Natural killer cell (primary cell): ENCODE results near the gene PDRG1. TPM values are rescaled to one million over a fixed set of nuclear protein-coding genes. Genes with fewer than 3 reads are reported as not detected.

Source experiments
- ATAC-seq, 3 donors: fragments of 150-1000 bp in 2 of 3; fragments of 200-7000 bp in 1 of 3; cut with Tn5 transposase; 1 replicate in 1 of 3; 2 replicates in 2 of 3; pipeline ENCODE4 v1.10.0; 2021; ENCODE audit warnings: mild to moderate bottlenecking in 2 of 3, moderate library complexity in 2 of 3
- DNase-seq, 2 donors: peaks; one replicate each; pipeline versions ENCODE4 v3.0.0 to v3.0.0-alpha.2; 2013 to 2021; ENCODE audit warnings: mixed read lengths in 1 of 2
- H3K27ac ChIP-seq: one replicate; pipeline ENCODE4 v1.5.1; 2013; ENCODE audit warnings: mild to moderate bottlenecking, low read length
- H3K27me3 ChIP-seq: one replicate; pipeline ENCODE4 v1.6.1; 2013; ENCODE audit warnings: low read length; ENCODE audit not compliant: control insufficient read depth, insufficient read depth
- H3K36me3 ChIP-seq: one replicate; pipeline ENCODE4 v1.6.1; 2013; ENCODE audit warnings: low read length; ENCODE audit not compliant: control insufficient read depth, insufficient read depth
- H3K4me1 ChIP-seq: one replicate; pipeline ENCODE4 v1.6.1; 2013; ENCODE audit warnings: low read length; ENCODE audit not compliant: control insufficient read depth, insufficient read depth
- H3K4me3 ChIP-seq: one replicate; pipeline ENCODE4 v1.5.1; 2013; ENCODE audit warnings: low read length
- H3K9me3 ChIP-seq: one replicate; pipeline ENCODE4 v1.6.1; 2013; ENCODE audit warnings: low read length; ENCODE audit not compliant: control insufficient read depth, insufficient read depth
- H3K27ac Mint-ChIP-seq, 2 donors: one replicate each; pipeline ENCODE4 v1.8.0; 2022; ENCODE audit warnings: mild to moderate bottlenecking in 2 of 2, mixed read lengths in 2 of 2, moderate library complexity in 1 of 2
- H3K27me3 Mint-ChIP-seq, 2 donors: one replicate each; pipeline ENCODE4 v1.8.0; 2022; ENCODE audit warnings: low read depth in 2 of 2, mixed read lengths in 2 of 2
- H3K36me3 Mint-ChIP-seq: one replicate; pipeline ENCODE4 v1.8.0; 2022; ENCODE audit warnings: mixed read lengths
- H3K4me1 Mint-ChIP-seq, 2 donors: one replicate each; pipeline ENCODE4 v1.8.0; 2022; ENCODE audit warnings: mixed read lengths in 2 of 2
- H3K4me3 Mint-ChIP-seq: one replicate; pipeline ENCODE4 v1.8.0; 2022; ENCODE audit warnings: mild to moderate bottlenecking, moderate library complexity, mixed read lengths
- H3K9me3 Mint-ChIP-seq, 2 donors: one replicate each; pipeline ENCODE4 v1.8.0; 2022; ENCODE audit warnings: mixed read lengths in 2 of 2
- WGBS: methylation state at CpG from one replicate; pipeline ENCODE4 v1.1.7; 2013; ENCODE audit warnings: missing lambda C conversion rate; ENCODE audit not compliant: insufficient coverage; 5-methylcytosine and 5-hydroxymethylcytosine counted together
- intact Hi-C: fragments of 100-400 bp; cut with micrococcal nuclease; formaldehyde crosslinking; loops from one replicate; pipeline ENCODE4 v1.14.2; 2022
- total RNA-seq, 4 donors: library from RNA; stranded (reverse); fragments of 120-200 nt in 1 of 4; gene quantifications; one replicate each; pipeline versions ENCODE4 v1.2.3 to v1.2.4, GENCODE V29; 2013 to 2022
- TF ChIP-seq, protein P1 (sequence below): fragments of 200-600 bp; IDR thresholded peaks from one replicate; pipeline ENCODE4 v1.8.0; 2022; ENCODE audit warnings: antibody characterized with exemption

PDRG1 gene
- total RNA-seq, 3 donors from 2014 or later (not counting 1 experiment from before 2014, with no cell fraction given), result 9.0 to 12.8 (median 10.4) TPM

DNA sequence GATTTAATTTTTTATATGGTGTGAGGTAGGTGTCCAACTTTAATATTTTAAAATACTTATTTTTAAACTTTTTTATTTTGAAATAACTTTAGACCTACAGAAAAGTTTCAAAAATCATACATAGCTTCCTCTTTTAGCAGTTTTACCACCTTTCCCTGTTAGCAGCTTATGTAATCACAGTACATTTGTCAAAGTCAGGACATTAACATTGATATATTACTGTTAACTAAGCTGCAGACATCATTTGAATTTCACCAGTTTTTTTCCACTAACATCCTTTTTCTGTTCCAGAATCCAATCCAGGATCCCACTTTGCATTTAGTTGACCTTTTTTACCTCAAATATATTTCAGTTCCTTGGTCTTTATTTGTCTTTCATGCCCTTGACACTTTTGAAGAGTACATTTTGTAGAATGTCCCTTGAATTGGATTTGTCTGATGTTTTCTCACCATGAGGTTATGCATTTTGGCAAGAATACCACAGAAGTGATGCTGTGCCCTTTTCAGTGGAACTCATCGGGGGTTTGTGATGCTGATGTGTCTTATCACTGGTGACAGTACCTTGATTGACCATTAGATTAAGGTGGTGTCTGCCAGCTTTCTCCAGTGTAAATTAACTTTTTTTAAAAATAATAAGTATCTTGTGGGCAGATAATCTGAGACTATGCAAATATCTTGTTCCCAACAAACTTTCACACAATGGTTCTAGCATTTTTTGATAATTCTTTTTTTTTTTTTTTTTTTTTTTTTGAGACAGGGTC is 48.0 kb downstream of the PDRG1 start:
- no peaks in the 10 kb centered on the region for H3K4me1 ChIP-seq
- no peak overlapping the region for H3K4me3 Mint-ChIP-seq
- H3K4me3 ChIP-seq, result no peak overlapping the region
- no peak for ATAC-seq
- H3K27ac ChIP-seq, result no peak overlapping the region
- no peaks in the 10 kb centered on the region for H3K36me3 ChIP-seq
- no peaks in the 10 kb centered on the region for H3K9me3 Mint-ChIP-seq
- H3K27me3 Mint-ChIP-seq, result peaks cover 6 to 7% of the 10 kb centered on the region in 2 donors
- H3K9me3 ChIP-seq, result no peaks in the 10 kb centered on the region
- 9% methylated on average over 1 of the region's 1 CpG for WGBS
- H3K27ac Mint-ChIP-seq, result no peak overlapping the region
- no peaks in the 10 kb centered on the region for H3K36me3 Mint-ChIP-seq
- intact Hi-C loops, result no loop called here
- TF ChIP-seq, protein P1, sequence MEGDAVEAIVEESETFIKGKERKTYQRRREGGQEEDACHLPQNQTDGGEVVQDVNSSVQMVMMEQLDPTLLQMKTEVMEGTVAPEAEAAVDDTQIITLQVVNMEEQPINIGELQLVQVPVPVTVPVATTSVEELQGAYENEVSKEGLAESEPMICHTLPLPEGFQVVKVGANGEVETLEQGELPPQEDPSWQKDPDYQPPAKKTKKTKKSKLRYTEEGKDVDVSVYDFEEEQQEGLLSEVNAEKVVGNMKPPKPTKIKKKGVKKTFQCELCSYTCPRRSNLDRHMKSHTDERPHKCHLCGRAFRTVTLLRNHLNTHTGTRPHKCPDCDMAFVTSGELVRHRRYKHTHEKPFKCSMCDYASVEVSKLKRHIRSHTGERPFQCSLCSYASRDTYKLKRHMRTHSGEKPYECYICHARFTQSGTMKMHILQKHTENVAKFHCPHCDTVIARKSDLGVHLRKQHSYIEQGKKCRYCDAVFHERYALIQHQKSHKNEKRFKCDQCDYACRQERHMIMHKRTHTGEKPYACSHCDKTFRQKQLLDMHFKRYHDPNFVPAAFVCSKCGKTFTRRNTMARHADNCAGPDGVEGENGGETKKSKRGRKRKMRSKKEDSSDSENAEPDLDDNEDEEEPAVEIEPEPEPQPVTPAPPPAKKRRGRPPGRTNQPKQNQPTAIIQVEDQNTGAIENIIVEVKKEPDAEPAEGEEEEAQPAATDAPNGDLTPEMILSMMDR, result no peak
- H3K27me3 ChIP-seq, result no peaks in the 10 kb centered on the region
- H3K4me1 Mint-ChIP-seq, result peaks cover 5 to 6% of the 10 kb centered on the region in 2 donors
- no peak for DNase-seq

DNA sequence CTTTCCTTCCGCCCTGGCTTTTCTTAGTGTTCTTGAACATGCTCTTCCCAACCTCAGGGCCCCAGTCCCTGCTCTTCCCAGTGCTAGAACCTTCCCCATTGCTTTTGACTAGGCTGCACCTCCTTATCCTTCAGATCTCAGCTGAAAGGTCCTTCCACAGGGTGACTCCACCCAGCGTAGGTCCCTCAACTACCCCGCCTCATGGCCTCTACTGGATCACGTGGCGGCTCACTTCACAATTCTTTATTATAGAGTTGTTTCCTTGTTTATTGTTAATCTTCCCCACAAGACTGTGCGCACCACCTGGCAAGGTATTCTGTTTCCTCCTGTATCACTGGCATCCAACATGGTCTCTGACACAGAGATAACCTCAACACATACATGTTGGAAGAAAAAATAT is 50.2 kb downstream of the PDRG1 start:
- H3K36me3 Mint-ChIP-seq, result no peaks in the 10 kb centered on the region
- no peaks in the 10 kb centered on the region for H3K4me1 Mint-ChIP-seq
- DNase-seq (no peak), ATAC-seq (no peak)
- intact Hi-C loops, result no loop called here
- no peak overlapping the region for H3K4me3 ChIP-seq
- no peak overlapping the region for H3K27ac ChIP-seq
- TF ChIP-seq, protein P1, result no peak
- H3K27ac Mint-ChIP-seq, result no peak overlapping the region
- H3K9me3 ChIP-seq, result no peaks in the 10 kb centered on the region
- H3K36me3 ChIP-seq, result no peaks in the 10 kb centered on the region
- no peaks in the 10 kb centered on the region for H3K27me3 ChIP-seq
- H3K4me1 ChIP-seq, result no peaks in the 10 kb centered on the region
- peaks cover 6 to 23% of the 10 kb centered on the region in 2 donors for H3K27me3 Mint-ChIP-seq
- WGBS, result 98% methylated on average over 5 of the region's 6 CpGs
- no peaks in the 10 kb centered on the region for H3K9me3 Mint-ChIP-seq
- H3K4me3 Mint-ChIP-seq, result no peak overlapping the region

DNA sequence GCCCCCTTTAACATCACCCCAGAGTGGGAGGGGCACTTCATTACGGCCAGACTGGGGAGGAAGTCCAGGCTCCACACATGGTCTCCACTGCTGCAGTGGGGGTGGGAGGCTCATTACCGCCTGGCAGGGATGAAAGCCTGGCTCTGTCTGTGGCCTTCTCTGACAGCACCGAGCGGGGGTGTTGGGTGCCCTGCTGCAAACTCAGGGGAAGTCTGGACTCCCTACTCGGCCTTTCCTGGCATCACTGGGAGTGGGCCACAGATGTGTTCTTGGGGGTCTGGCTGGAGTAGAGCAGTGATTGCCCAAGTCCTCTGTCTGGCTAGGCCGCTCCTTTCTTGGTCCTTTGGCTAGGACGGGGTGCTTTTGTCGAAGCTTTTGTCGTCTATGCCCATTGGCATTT is 54.3 kb downstream of the PDRG1 start:
- WGBS, result 92% methylated on average over 8 of the region's 9 CpGs
- intact Hi-C loops, result no loop called here
- Mint-ChIP-seq H3K4me1 (no peaks in the 10 kb centered on the region), H3K4me3 (no peak overlapping the region), H3K36me3 (no peaks in the 10 kb centered on the region), H3K27me3 (peaks cover 10 to 30% of the 10 kb centered on the region in 2 donors), H3K9me3 (no peaks in the 10 kb centered on the region), H3K27ac (no peak overlapping the region)
- Histone ChIP-seq H3K27ac (no peak overlapping the region), H3K4me3 (no peak overlapping the region), H3K9me3 (no peaks in the 10 kb centered on the region), H3K36me3 (no peaks in the 10 kb centered on the region), H3K4me1 (no peaks in the 10 kb centered on the region), H3K27me3 (no peaks in the 10 kb centered on the region)
- ATAC-seq (no peak), DNase-seq (no peak)
- TF ChIP-seq, protein P1, result no peak

DNA sequence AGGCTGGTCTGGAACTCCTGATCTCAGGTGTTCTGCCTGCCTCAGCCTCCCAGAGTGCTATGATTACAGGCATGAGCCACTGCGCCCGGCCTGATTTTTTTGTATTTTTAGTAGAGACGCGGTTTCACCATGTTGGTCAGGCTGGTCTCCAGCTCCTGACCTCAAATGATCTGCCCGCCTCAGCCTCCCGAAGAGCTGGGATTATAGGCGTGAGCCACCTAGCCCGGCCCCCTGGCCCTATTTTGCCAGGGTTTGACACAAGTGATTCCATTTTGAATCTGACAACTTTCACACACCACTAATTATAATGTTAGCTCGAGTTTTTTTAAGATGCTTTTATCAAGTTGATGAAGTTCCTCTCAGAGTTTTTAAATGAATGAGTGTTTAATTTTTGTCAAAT is 55.8 kb downstream of the PDRG1 start:
- WGBS, result 90% methylated on average over 9 of the region's 9 CpGs
- H3K27me3 ChIP-seq, result no peaks in the 10 kb centered on the region
- H3K36me3 ChIP-seq, result no peaks in the 10 kb centered on the region
- no peaks in the 10 kb centered on the region for H3K9me3 ChIP-seq
- Mint-ChIP-seq H3K27ac (no peak overlapping the region), H3K36me3 (no peaks in the 10 kb centered on the region), H3K9me3 (no peaks in the 10 kb centered on the region), H3K27me3 (peaks cover 10 to 32% of the 10 kb centered on the region in 2 donors), H3K4me3 (no peak overlapping the region), H3K4me1 (no peaks in the 10 kb centered on the region)
- TF ChIP-seq, protein P1, result no peak
- H3K27ac ChIP-seq, result no peak overlapping the region
- intact Hi-C loops, result no loop called here
- no peaks in the 10 kb centered on the region for H3K4me1 ChIP-seq
- no peak overlapping the region for H3K4me3 ChIP-seq
- no peak for ATAC-seq
- DNase-seq, result no peak
